Hepatocyte (in vitro differentiated cells): ENCODE results near the gene MCF2L2. TPM values are rescaled to one million over a fixed set of nuclear protein-coding genes. Genes with fewer than 3 reads are reported as not detected.

Experiments
- DNase-seq: peaks from one replicate; pipeline ENCODE4 v3.0.0-alpha.2; 2016; ENCODE audit warnings: low spot score
- H2AFZ ChIP-seq: fragments of 200-600 bp; sonication (generic); 2 replicates; pipeline ENCODE4 v1.6.0; 2016; ENCODE audit warnings: antibody characterized with exemption, mild to moderate bottlenecking
- H3K27ac ChIP-seq: fragments of 200-600 bp; sonication (generic); 2 replicates; pipeline ENCODE4 v1.5.1; 2016; ENCODE audit warnings: mild to moderate bottlenecking
- H3K27me3 ChIP-seq: fragments of 200-600 bp; sonication (generic); 2 replicates; pipeline ENCODE4 v1.6.1; 2016
- H3K36me3 ChIP-seq: fragments of 200-600 bp; sonication (generic); replicated peaks from 2 replicates; pipeline ENCODE4 v1.5.1; 2016; ENCODE audit warnings: low read depth; ENCODE audit not compliant: insufficient read depth
- H3K4me1 ChIP-seq: fragments of 200-600 bp; sonication (generic); 2 replicates; pipeline ENCODE4 v1.5.1; 2016; ENCODE audit warnings: mild to moderate bottlenecking, moderate library complexity; ENCODE audit not compliant: insufficient read depth
- H3K4me2 ChIP-seq: fragments of 200-600 bp; sonication (generic); 2 replicates; pipeline ENCODE4 v1.6.0; 2016
- H3K4me3 ChIP-seq: fragments of 200-600 bp; sonication (generic); 2 replicates; pipeline ENCODE4 v1.5.1; 2016; ENCODE audit warnings: mild to moderate bottlenecking
- H3K79me2 ChIP-seq: fragments of 200-600 bp; sonication (generic); 2 replicates; pipeline ENCODE4 v1.6.0; 2017; ENCODE audit warnings: mild to moderate bottlenecking
- H3K9me2 ChIP-seq: fragments of 200-600 bp; sonication (generic); replicated peaks from 2 replicates; pipeline ENCODE4 v1.6.0; 2017; ENCODE audit warnings: mild to moderate bottlenecking; ENCODE audit not compliant: insufficient read depth
- H3K9me3 ChIP-seq: fragments of 200-600 bp; sonication (generic); 2 replicates; pipeline ENCODE4 v1.5.1; 2016; ENCODE audit warnings: low read depth, mild to moderate bottlenecking
- H4K20me1 ChIP-seq: fragments of 200-600 bp; sonication (generic); 2 replicates; pipeline ENCODE4 v1.6.0; 2016; ENCODE audit warnings: mild to moderate bottlenecking; ENCODE audit not compliant: insufficient read depth, poor library complexity, severe bottlenecking
- EZH2 ChIP-seq: fragments of 200-600 bp; sonication (generic); IDR thresholded peaks from 2 replicates; pipeline ENCODE4 v1.6.1; 2016; ENCODE audit warnings: antibody characterized with exemption, mild to moderate bottlenecking, borderline replicate concordance
- EZH2phosphoT487 ChIP-seq: fragments of 200-600 bp; sonication (generic); IDR thresholded peaks from one replicate; pipeline ENCODE4 v1.6.1; 2018; ENCODE audit warnings: antibody characterized with exemption, mild to moderate bottlenecking, low read depth, moderate library complexity; ENCODE audit not compliant: unreplicated experiment, severe bottlenecking
- WGBS: methylation state at CpG from one replicate; pipeline ENCODE4 v1.1.6; 2016; ENCODE audit warnings: low lambda C conversion rate; ENCODE audit errors: missing lambda C conversion rate; 5-methylcytosine and 5-hydroxymethylcytosine counted together
- polyA plus RNA-seq: library from polyadenylated mRNA; unstranded; fragments of >200 nt; fragmentation: Nextera tagmentation; extraction: Ambion mirVana; gene quantifications from 2 replicates; pipeline ENCODE4 v1.2.1, GENCODE V29; 2016
- total RNA-seq: library from RNA; depleted of rRNA; stranded (reverse); fragments of >200 nt; gene quantifications from 2 replicates; pipeline ENCODE4 v1.2.3, GENCODE V29; 2014
- TF ChIP-seq, protein P1 (sequence below): fragments of 200-600 bp; sonication (generic); IDR thresholded peaks from 2 replicates; pipeline ENCODE4 v1.5.1; 2016; ENCODE audit warnings: antibody characterized with exemption, mild to moderate bottlenecking; ENCODE audit not compliant: poor library complexity

Gene MCF2L2
- total and polyA plus RNA-seq, 2 experiments from 2014 or later, result 0.17 to 0.63 TPM

GRCh38 chr3:183291497-183292031, 136.9 kb downstream of the MCF2L2 start:
- 43% methylated on average over 4 of the region's 4 CpGs for WGBS
- H3K4me2 ChIP-seq, result peak overlapping the region; percentile 6

DNA sequence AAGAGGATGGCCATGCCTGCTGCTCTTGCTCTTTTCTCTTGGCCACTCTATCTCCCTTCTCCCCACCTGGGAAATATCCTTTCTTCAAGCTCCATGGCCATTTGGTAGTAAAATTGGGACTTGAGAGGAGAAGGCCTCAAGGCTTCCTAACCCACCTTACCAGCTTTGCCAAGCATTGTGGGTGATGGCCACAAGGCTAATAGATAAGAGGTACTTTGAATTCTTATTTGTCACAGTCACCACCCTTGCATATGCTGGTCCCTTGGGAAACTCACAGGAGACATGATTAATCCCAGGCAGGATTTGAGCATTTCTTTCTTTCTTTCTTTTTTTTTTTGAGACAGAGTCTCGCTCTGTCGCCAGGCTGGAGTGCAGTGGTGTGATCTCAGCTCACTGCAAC, 138.2 kb downstream of the MCF2L2 start:
- H4K20me1 ChIP-seq, result no peaks in the 10 kb centered on the region
- H3K27ac ChIP-seq, result no peak overlapping the region
- no peaks in the 10 kb centered on the region for H3K27me3 ChIP-seq
- no peak overlapping the region for H3K4me3 ChIP-seq
- H3K9me2 ChIP-seq, result no peaks in the 10 kb centered on the region
- 100% methylated on average over 2 of the region's 2 CpGs for WGBS
- no peaks in the 10 kb centered on the region for H3K9me3 ChIP-seq
- no peak for TF ChIP-seq EZH2phosphoT487
- no peak for TF ChIP-seq EZH2
- TF ChIP-seq, protein P1, sequence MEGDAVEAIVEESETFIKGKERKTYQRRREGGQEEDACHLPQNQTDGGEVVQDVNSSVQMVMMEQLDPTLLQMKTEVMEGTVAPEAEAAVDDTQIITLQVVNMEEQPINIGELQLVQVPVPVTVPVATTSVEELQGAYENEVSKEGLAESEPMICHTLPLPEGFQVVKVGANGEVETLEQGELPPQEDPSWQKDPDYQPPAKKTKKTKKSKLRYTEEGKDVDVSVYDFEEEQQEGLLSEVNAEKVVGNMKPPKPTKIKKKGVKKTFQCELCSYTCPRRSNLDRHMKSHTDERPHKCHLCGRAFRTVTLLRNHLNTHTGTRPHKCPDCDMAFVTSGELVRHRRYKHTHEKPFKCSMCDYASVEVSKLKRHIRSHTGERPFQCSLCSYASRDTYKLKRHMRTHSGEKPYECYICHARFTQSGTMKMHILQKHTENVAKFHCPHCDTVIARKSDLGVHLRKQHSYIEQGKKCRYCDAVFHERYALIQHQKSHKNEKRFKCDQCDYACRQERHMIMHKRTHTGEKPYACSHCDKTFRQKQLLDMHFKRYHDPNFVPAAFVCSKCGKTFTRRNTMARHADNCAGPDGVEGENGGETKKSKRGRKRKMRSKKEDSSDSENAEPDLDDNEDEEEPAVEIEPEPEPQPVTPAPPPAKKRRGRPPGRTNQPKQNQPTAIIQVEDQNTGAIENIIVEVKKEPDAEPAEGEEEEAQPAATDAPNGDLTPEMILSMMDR, result no peak
- no peaks in the 10 kb centered on the region for H3K79me2 ChIP-seq
- H3K4me2 ChIP-seq, result no peak overlapping the region
- H3K4me1 ChIP-seq, result peaks cover 12% of the 10 kb centered on the region
- DNase-seq, result no peak
- H2AFZ ChIP-seq, result no peak overlapping the region
- H3K36me3 ChIP-seq, result no peaks in the 10 kb centered on the region

More at GRCh38 chr3:183291497-183292031, 136.9 kb downstream of the MCF2L2 start:
- Histone ChIP-seq H3K9me2 (no peaks in the 10 kb centered on the region), H3K27me3 (no peaks in the 10 kb centered on the region), H3K9me3 (no peaks in the 10 kb centered on the region), H4K20me1 (no peaks in the 10 kb centered on the region), H3K4me3 (no peak overlapping the region), H2AFZ (no peak overlapping the region), H3K27ac (peak overlapping the region; percentile 56), H3K36me3 (no peaks in the 10 kb centered on the region), H3K4me1 (peaks cover 9% of the 10 kb centered on the region), H3K79me2 (no peaks in the 10 kb centered on the region)
- TF ChIP-seq EZH2 (no peak), EZH2phosphoT487 (no peak)
- TF ChIP-seq, protein P1, result no peak
- DNase-seq, result no peak

GRCh38 chr3:183288117-183288516, 140.3 kb downstream of the MCF2L2 start:
- Histone ChIP-seq H3K4me3 (no peak overlapping the region), H4K20me1 (no peaks in the 10 kb centered on the region), H3K9me2 (no peaks in the 10 kb centered on the region), H2AFZ (no peak overlapping the region), H3K27ac (no peak overlapping the region), H3K27me3 (no peaks in the 10 kb centered on the region), H3K36me3 (no peaks in the 10 kb centered on the region), H3K79me2 (no peaks in the 10 kb centered on the region), H3K4me2 (no peak overlapping the region), H3K9me3 (no peaks in the 10 kb centered on the region), H3K4me1 (peaks cover 12% of the 10 kb centered on the region)
- 97% methylated on average over 2 of the region's 2 CpGs for WGBS
- no peak for DNase-seq
- TF ChIP-seq EZH2phosphoT487, result no peak
- TF ChIP-seq, protein P1, result no peak
- no peak for TF ChIP-seq EZH2
